Ramos (cell line): Measurements from ENCODE around the gene CTBP1.

Experiments used
- in situ Hi-C: fragments of 300-500 bp; cut with MboI; formaldehyde crosslinking; loops from one replicate; pipeline ENCODE4 v1.14.3; 2022; ENCODE audit warnings: low sequenced_read_pairs; ENCODE audit not compliant: unreplicated experiment

Gene CTBP1

GRCh38 chr4:1251773-1252066 lies 2.8 kb upstream of the CTBP1 start:
- in situ Hi-C loops = loop anchor here (5.0 kb wide), 1 partner anchor 101 kb away; no protein-coding TSS in a partner anchor

GRCh38 chr4:1250921-1251772 lies 2.2 kb upstream of the CTBP1 start:
- in situ Hi-C loops = loop anchor here (5.0 kb wide), 1 partner anchor 101 kb away; no protein-coding TSS in a partner anchor

DNA sequence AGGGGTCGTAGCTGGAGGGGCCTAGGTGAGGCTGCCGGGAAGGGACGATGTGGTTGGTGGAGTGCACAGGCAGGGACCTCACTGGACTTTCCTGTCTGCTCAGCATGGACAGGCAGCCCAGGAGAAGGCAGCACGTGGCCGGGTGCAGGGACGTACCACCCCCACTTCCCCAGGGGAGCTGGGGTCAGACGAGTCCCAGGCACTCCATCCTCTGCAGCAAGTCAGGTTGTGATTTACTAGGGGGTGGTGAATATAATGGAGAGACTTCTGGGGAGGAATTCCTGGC lies 1.5 kb upstream of the CTBP1 start:
- in situ Hi-C loops = loop anchor here (5.0 kb wide), 1 partner anchor 102 kb away; no protein-coding TSS in a partner anchor

- in situ Hi-C loops = loop anchor here (5.0 kb wide), 1 partner anchor 102 kb away; no protein-coding TSS in a partner anchor
Measured at GRCh38 chr4:1249731-1250526, 999 bp upstream of the CTBP1 start.

GRCh38 chr4:1249148-1249730 lies 309 bp upstream of the CTBP1 start:
- in situ Hi-C loops = no loop called here

DNA sequence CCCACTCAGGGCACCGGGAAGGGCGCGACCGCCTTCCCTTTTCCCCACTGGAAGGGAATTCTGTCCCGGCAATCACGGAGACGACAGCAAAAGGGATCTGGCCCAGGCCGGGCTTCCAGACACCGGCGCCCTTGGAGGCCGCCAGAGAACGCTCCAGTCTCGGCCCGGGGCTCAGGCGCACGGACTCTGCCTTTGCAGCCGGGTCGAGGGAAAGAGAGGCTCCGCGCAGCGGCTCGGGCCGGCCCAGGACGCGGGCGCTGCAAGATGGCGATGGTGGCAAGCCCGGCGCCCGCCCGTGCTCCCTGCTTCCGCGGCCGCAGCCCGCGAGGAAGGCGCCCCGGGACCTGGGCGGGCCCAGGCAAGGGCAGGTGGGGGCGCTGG lies 1.1 kb downstream of the CTBP1 start:
- in situ Hi-C loops = no loop called here

DNA sequence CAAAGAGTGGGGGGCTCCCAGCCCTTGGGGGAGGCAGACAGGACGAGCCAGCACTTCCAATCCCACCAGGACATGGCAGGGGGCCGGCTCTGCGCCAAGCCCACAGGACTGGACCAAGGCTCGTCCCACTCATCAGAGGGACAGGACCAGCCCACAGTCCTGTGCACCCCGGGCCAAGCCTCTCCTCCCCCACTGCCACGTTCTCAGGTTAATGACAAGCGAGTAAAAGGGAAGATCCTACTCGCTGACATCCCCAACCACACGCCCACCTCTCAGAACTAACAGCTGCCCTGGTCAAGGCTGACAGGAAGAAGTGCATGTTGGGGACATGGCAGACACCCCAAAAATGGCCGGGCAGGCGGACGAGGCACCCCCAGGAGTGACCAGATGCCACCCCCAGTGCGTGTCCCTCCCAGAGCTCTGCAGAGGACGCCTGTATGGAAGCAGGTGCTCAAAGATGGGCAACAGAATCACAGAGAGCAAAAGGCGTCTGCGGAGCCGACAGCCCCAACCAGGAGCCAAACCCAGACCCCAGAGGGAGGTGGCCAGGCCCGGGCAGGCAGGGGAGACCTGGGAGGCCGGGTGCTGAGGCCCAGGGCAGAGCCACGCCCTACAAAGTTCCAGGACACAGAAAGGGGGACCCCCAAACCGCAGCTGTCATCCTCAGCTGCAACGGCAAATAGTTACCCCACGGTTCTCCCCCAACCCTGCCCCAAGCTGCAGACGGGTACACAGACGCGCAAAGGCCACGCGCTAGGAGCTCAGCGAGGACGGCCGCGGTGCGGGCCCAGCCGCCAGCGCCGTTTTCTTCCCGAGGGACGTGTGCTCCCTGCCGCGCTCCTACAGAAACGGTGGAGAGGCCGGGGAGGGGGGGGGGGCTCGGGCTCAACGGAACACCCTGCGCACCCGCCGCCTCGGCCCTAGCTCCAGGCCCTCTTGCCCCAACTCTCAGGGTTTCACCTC lies 1.7 kb downstream of the CTBP1 start:
- in situ Hi-C loops = no loop called here

GRCh38 chr4:1246111-1246881 lies 2.6 kb downstream of the CTBP1 start:
- in situ Hi-C loops = no loop called here

DNA sequence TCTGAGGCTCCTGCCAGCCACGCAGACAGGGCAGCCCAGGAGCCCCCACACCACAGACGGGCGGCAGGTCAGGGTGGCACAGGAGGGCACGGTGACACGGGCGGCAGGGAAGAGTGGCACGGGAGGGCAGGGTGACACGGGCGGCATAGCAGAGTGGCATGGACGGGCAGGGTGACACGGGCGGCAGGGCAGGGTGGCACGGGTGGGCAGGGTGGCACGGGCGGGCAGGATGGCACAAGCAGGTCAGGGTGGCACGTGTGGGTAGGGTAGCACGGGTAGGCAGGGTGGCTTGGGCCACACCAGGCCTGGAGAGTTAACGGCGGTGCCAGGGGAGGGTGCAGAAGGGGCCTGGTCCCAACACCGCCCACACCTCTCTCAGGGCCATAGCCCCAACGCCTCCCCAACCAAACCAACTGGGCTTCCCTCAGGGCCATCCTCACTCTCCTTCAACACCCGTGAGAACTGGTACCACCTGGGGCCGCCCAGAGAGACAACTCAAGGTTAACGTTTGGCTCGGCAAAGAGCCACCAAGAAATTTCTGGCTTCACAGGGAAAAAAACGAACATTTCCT lies 3.4 kb downstream of the CTBP1 start:
- in situ Hi-C loops = no loop called here

DNA sequence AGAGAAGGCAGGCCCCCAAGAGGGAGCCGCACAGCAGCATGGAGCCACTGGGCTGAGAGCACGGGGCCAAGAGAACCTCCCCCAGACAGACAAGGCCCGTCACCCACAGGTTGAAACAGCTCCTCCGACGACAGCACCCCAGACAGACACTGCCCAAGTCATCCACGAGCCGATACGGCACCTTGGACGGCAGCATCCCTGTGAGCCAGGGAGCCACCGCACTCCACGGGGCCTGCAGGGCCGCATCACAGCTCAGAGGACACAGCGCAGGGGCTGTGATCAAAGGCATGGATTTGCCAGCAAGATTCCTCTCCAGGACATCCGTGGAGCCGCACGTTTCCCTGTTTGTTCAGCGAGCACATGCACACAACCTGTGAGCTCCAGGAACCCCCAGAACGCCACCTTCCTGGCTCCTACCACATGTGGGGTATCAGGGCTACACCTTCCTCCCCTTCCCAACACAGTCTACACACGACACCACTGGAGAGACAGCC lies 3.9 kb downstream of the CTBP1 start:
- in situ Hi-C loops = no loop called here

- in situ Hi-C loops = no loop called here
Measured at GRCh38 chr4:1244081-1244977, 4.6 kb downstream of the CTBP1 start.

DNA sequence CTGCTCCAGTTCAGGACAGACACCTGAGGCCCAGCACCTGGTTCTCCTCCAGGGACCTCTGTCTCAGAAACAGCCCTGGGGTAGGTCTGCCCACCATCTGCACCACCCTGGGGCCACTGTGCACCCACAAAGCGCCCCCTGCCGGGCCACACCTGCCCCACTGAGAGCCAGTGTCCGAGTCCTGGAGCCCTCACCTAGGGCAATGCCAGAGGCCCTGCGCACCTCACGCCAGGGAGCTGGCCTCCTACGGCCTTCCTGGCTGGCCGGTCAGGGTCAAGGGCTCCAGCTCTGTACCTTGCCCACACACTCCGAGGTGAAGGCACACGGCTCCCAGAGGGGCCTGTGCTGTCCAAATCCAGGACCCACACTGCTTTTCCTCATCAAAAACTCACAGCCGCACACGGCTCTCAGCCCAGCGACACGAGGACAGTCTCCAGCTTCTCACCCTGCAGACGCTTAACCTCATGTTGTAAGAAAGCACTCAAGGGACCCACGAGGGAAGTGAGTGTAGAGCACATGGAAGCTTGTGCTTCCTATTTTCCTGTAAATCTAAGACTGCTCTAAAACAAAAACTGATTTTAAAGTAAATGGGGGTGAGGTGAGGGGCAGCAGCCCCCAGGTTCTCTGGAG lies 5.4 kb downstream of the CTBP1 start:
- in situ Hi-C loops = no loop called here

DNA sequence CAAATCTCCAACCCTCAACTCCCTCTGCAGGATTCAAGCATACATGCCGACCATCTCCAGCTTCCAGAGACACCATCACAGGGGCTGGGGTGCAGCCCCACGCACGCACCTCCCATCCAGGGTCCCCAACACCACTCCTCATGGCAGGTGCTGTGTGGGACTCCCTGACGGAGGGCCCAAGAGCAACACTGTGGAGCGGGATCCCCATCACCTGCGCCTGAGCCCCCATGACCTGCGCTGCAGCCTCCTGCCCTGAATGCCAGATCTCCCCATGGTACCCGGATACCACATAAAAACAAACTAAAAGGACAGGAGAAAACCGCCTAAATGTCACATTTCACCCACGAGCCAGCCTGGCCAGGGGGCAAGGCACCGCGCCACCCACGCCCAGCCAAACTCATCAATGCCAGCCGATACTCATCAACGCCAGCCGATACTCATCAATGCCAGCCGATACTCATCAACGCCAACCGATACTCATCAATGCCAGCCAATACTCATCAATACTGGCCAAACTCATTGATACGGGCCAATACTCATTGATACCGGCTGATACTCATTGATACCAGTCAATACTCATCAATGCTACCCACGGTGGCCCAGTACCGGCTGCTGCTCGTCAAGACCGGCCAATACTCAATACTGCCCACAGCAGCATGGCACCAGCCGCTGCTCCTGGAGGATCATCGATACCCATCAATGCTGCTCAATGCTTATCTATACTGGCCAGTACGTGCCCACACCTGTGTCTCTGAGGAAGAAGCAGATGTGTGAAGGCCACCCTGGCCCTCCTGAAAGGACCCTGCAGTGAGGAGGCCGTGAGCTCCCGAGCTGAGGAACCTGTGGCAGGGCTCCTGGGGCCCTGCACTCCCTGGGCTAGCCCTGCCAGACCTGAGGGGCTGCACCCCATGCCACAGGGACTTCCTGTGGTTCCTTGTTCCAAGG lies 6.2 kb downstream of the CTBP1 start:
- in situ Hi-C loops = no loop called here

- in situ Hi-C loops = no loop called here
Measured at GRCh38 chr4:1241936-1242505, 6.9 kb downstream of the CTBP1 start.

GRCh38 chr4:1241466-1241935 lies 7.4 kb downstream of the CTBP1 start:
- in situ Hi-C loops = no loop called here
